Measurements from ENCODE around the gene XPR1.
A peak's percentile ranks its signal among the peaks of the same experiment; 100 is the strongest.
"Not testable (repeated sequence)": the region's sequence is repeated elsewhere in the genome, so short reads cannot be mapped to it uniquely, and the experiment has no call there.

Gene XPR1

GRCh38 chr1:180762796-180763195 lies 131.0 kb downstream of the XPR1 start:
- no peaks in the 10 kb centered on the region for H3K27me3 Mint-ChIP-seq
- DNase-seq (no peak), ATAC-seq (no peak)
- H3K27ac Mint-ChIP-seq = no peak overlapping the region
- H3K4me3 Mint-ChIP-seq = no peak overlapping the region
- no peaks in the 10 kb centered on the region for H3K4me1 Mint-ChIP-seq
- H3K9me3 Mint-ChIP-seq = peaks cover 6 to 9% of the 10 kb centered on the region in 2 donors

GRCh38 chr1:180765151-180765550 lies 133.3 kb downstream of the XPR1 start:
- Mint-ChIP-seq H3K4me3 (no peak overlapping the region), H3K27ac (no peak overlapping the region), H3K9me3 (peaks cover 4 to 7% of the 10 kb centered on the region in 2 donors), H3K27me3 (no peaks in the 10 kb centered on the region), H3K4me1 (peaks cover 4% of the 10 kb centered on the region)
- ATAC-seq (no peak), DNase-seq (no peak)

GRCh38 chr1:180769889-180770288 lies 138.1 kb downstream of the XPR1 start:
- DNase-seq = no peak
- peaks cover 12% of the 10 kb centered on the region for H3K4me1 Mint-ChIP-seq
- H3K27me3 Mint-ChIP-seq = no peaks in the 10 kb centered on the region
- peaks cover 4 to 7% of the 10 kb centered on the region in 2 donors for H3K9me3 Mint-ChIP-seq
- no peak overlapping the region for H3K4me3 Mint-ChIP-seq
- ATAC-seq = no peak
- H3K27ac Mint-ChIP-seq = no peak overlapping the region

GRCh38 chr1:180773210-180773865 lies 141.5 kb downstream of the XPR1 start:
- Mint-ChIP-seq H3K4me3 (no peak overlapping the region), H3K9me3 (peaks cover 4 to 7% of the 10 kb centered on the region in 2 donors), H3K27me3 (no peaks in the 10 kb centered on the region), H3K4me1 (peaks cover 12% of the 10 kb centered on the region), H3K27ac (no peak overlapping the region)
- DNase-seq (no peak), ATAC-seq (no peak)

- Mint-ChIP-seq H3K4me1 (peaks cover 2% of the 10 kb centered on the region), H3K27me3 (no peaks in the 10 kb centered on the region), H3K9me3 (no peaks in the 10 kb centered on the region), H3K27ac (no peak overlapping the region), H3K4me3 (no peak overlapping the region)
- DNase-seq (no peak), ATAC-seq (no peak)
These were observed 144.0 kb downstream of the XPR1 start for GRCh38 chr1:180775801-180776200.

GRCh38 chr1:180777072-180777689 lies 145.4 kb downstream of the XPR1 start:
- H3K9me3 Mint-ChIP-seq = no peaks in the 10 kb centered on the region
- no peak overlapping the region for H3K4me3 Mint-ChIP-seq
- ATAC-seq (no peak), DNase-seq (no peak)
- H3K27ac Mint-ChIP-seq = no peak overlapping the region
- H3K4me1 Mint-ChIP-seq = no peaks in the 10 kb centered on the region
- no peaks in the 10 kb centered on the region for H3K27me3 Mint-ChIP-seq

- no peak for DNase-seq
- Mint-ChIP-seq H3K9me3 (no peaks in the 10 kb centered on the region), H3K4me3 (no peak overlapping the region), H3K27me3 (no peaks in the 10 kb centered on the region), H3K4me1 (no peaks in the 10 kb centered on the region), H3K27ac (no peak overlapping the region)
- no peak for ATAC-seq
These were observed 147.1 kb downstream of the XPR1 start for GRCh38 chr1:180778782-180779398.

- Mint-ChIP-seq H3K27ac (no peak overlapping the region), H3K27me3 (no peaks in the 10 kb centered on the region), H3K9me3 (no peaks in the 10 kb centered on the region), H3K4me1 (no peaks in the 10 kb centered on the region), H3K4me3 (no peak overlapping the region)
- ATAC-seq (no peak), DNase-seq (no peak)
These were observed 147.8 kb downstream of the XPR1 start for GRCh38 chr1:180779584-180779983.

GRCh38 chr1:180781718-180782117 lies 149.9 kb downstream of the XPR1 start:
- Mint-ChIP-seq H3K27me3 (no peaks in the 10 kb centered on the region), H3K9me3 (no peaks in the 10 kb centered on the region), H3K27ac (no peak overlapping the region), H3K4me3 (no peak overlapping the region), H3K4me1 (no peaks in the 10 kb centered on the region)
- ATAC-seq (no peak), DNase-seq (no peak)

GRCh38 chr1:180785291-180785690 lies 153.5 kb downstream of the XPR1 start:
- H3K27ac Mint-ChIP-seq = peak overlapping the region in 1 of 2 donors; percentile 56
- H3K9me3 Mint-ChIP-seq = no peaks in the 10 kb centered on the region
- H3K4me1 Mint-ChIP-seq = no peaks in the 10 kb centered on the region
- no peak for ATAC-seq
- H3K4me3 Mint-ChIP-seq = no peak overlapping the region
- no peaks in the 10 kb centered on the region for H3K27me3 Mint-ChIP-seq
- no peak for DNase-seq

GRCh38 chr1:180785887-180786286 lies 154.1 kb downstream of the XPR1 start:
- Mint-ChIP-seq H3K4me3 (no peak overlapping the region), H3K27me3 (no peaks in the 10 kb centered on the region), H3K27ac (no peak overlapping the region), H3K4me1 (no peaks in the 10 kb centered on the region), H3K9me3 (no peaks in the 10 kb centered on the region)
- ATAC-seq (no peak), DNase-seq (no peak)

- no peaks in the 10 kb centered on the region for H3K4me1 Mint-ChIP-seq
- H3K27ac Mint-ChIP-seq = no peak overlapping the region
These were observed 154.8 kb downstream of the XPR1 start for GRCh38 chr1:180786624-180787023.

GRCh38 chr1:180787628-180788307 lies 155.9 kb downstream of the XPR1 start:
- H3K4me3 Mint-ChIP-seq = no peak overlapping the region
- H3K27ac Mint-ChIP-seq = no peak overlapping the region
- H3K9me3 Mint-ChIP-seq = no peaks in the 10 kb centered on the region
- H3K4me1 Mint-ChIP-seq = peaks cover 7% of the 10 kb centered on the region
- no peak for DNase-seq
- no peaks in the 10 kb centered on the region for H3K27me3 Mint-ChIP-seq
- no peak for ATAC-seq

More at GRCh38 chr1:180786624-180787023, 154.8 kb downstream of the XPR1 start:
- Mint-ChIP-seq H3K9me3 (no peaks in the 10 kb centered on the region), H3K27me3 (no peaks in the 10 kb centered on the region), H3K4me3 (no peak overlapping the region)
- ATAC-seq (no peak), DNase-seq (no peak)

- H3K27ac Mint-ChIP-seq = peak overlapping the region in 1 of 2 donors; percentile 52
- no peak for ATAC-seq
- no peaks in the 10 kb centered on the region for H3K27me3 Mint-ChIP-seq
- DNase-seq = no peak
- no peaks in the 10 kb centered on the region for H3K9me3 Mint-ChIP-seq
- peaks cover 19% of the 10 kb centered on the region for H3K4me1 Mint-ChIP-seq
- H3K4me3 Mint-ChIP-seq = no peak overlapping the region
These were observed 157.6 kb downstream of the XPR1 start for GRCh38 chr1:180789460-180789859.

GRCh38 chr1:180791152-180791551 lies 159.3 kb downstream of the XPR1 start:
- ATAC-seq, H3K9me3 Mint-ChIP-seq, H3K27ac Mint-ChIP-seq, H3K27me3 Mint-ChIP-seq, H3K4me3 Mint-ChIP-seq, DNase-seq: not testable (repeated sequence)
- peaks cover 19% of the 10 kb centered on the region for H3K4me1 Mint-ChIP-seq

- H3K4me3 Mint-ChIP-seq = no peak overlapping the region
- ATAC-seq (peak; percentile 80), DNase-seq (no peak)
- H3K27ac Mint-ChIP-seq = no peak overlapping the region
- H3K9me3 Mint-ChIP-seq = no peaks in the 10 kb centered on the region
- H3K27me3 Mint-ChIP-seq = no peaks in the 10 kb centered on the region
- peaks cover 19% of the 10 kb centered on the region for H3K4me1 Mint-ChIP-seq
These were observed 160.0 kb downstream of the XPR1 start for GRCh38 chr1:180791806-180792205.

Measured in stimulated activated naive CD8-positive, alpha-beta T cell treated with anti-CD3 and anti-CD28 coated beads, Interleukin-15, amount 100 ng/mL, for 72 hours (primary cell).